Activated B cell treated with CpG ODN at 0.5 μM for 24 hours (primary cell): ENCODE results near the gene GIMAP2. TPM values are rescaled to one million over a fixed set of nuclear protein-coding genes. Genes with fewer than 3 reads are reported as not detected.

Experiments used
- ATAC-seq: fragments of 200-7000 bp; cut with Tn5 transposase; one replicate; pipeline ENCODE4 v1.10.0; 2021; ENCODE audit warnings: low read depth, mild to moderate bottlenecking, moderate library complexity
- CTCF ChIA-PET: fragments of 350-600 bp; sonication (Branson Sonifier 250); formaldehyde crosslinking; loops from one replicate; lab custom pipeline; 2021; ENCODE audit warnings: antibody characterized with exemption; lab: Charles Lee
- POLR2A ChIA-PET: fragments of 350-600 bp; sonication (Branson Sonifier 250); formaldehyde crosslinking; loops from one replicate; lab custom pipeline; 2021; ENCODE audit warnings: antibody characterized with exemption; lab: Charles Lee
- DNase-seq: peaks from one replicate; pipeline ENCODE4 v3.0.0; 2022
- H3K27ac Mint-ChIP-seq: one replicate; pipeline ENCODE4 v1.8.0; 2020; ENCODE audit warnings: mixed read lengths
- H3K27me3 Mint-ChIP-seq: one replicate; pipeline ENCODE4 v1.8.0; 2021; ENCODE audit warnings: mixed read lengths
- H3K36me3 Mint-ChIP-seq: one replicate; pipeline ENCODE4 v1.8.0; 2021; ENCODE audit warnings: low read depth, mixed read lengths
- H3K4me1 Mint-ChIP-seq: one replicate; pipeline ENCODE4 v1.8.0; 2021; ENCODE audit warnings: mixed read lengths
- H3K4me3 Mint-ChIP-seq: one replicate; pipeline ENCODE4 v1.8.0; 2020; ENCODE audit warnings: mild to moderate bottlenecking, mixed read lengths
- H3K9me3 Mint-ChIP-seq: one replicate; pipeline ENCODE4 v1.8.0; 2020; ENCODE audit warnings: mixed read lengths
- CTCF ChIP-seq: fragments of 200-600 bp; IDR thresholded peaks from one replicate; pipeline ENCODE4 v1.8.0; 2022; ENCODE audit warnings: antibody characterized with exemption, mild to moderate bottlenecking
- intact Hi-C: fragments of 100-400 bp; cut with micrococcal nuclease; formaldehyde crosslinking; loops from one replicate; pipeline ENCODE4 v1.15.1; 2024
- total RNA-seq: library from RNA; stranded (reverse); gene quantifications from 2 replicates; pipeline ENCODE4 v1.2.3, GENCODE V29; 2022

Gene GIMAP2
- total RNA-seq, result 19.5 and 21.7 TPM in 2 replicates

GRCh38 chr7:150685219-150686029 lies at the start of gene GIMAP2:
Gene GIMAP2, plus strand, starts transcription at chr7:150685706. Its CDS starts 1,354 bp downstream, at chr7:150687060.
- Mint-ChIP-seq H3K4me3 (peak within 1 kb of the TSS; percentile 89), H3K27me3 (no peaks in the 10 kb centered on the region), H3K36me3 (peaks cover 36% of the 10 kb centered on the region), H3K27ac (peak within 1 kb of the TSS; percentile 84), H3K9me3 (no peaks in the 10 kb centered on the region), H3K4me1 (peaks cover 28% of the 10 kb centered on the region)
- intact Hi-C loops, result loop anchor here (10.0 kb wide), 1 partner anchor 241 kb away; no protein-coding TSS in a partner anchor
- ChIA-PET CTCF (no interaction called here), POLR2A (interaction anchor here (0.6 to 1.0 kb wide), 3 partner anchors 31 to 369 kb away, joined by 3 to 5 read pairs (median 5); partner anchors contain the start of genes GIMAP1 and REPIN1)
- no peak for TF ChIP-seq CTCF
- ATAC-seq (peak; percentile 88), DNase-seq (no peak)

GRCh38 chr7:150641854-150642253 lies 43.7 kb upstream of the GIMAP2 start:
- ATAC-seq, result no peak
- CTCF ChIA-PET, result no interaction called here
- no peak for DNase-seq
- no peaks in the 10 kb centered on the region for H3K36me3 Mint-ChIP-seq
- POLR2A ChIA-PET, result no interaction called here
- H3K9me3 Mint-ChIP-seq, result peaks cover 17% of the 10 kb centered on the region
- TF ChIP-seq CTCF, result no peak
- peaks cover 6% of the 10 kb centered on the region for H3K27me3 Mint-ChIP-seq
- H3K4me3 Mint-ChIP-seq, result no peak overlapping the region
- H3K27ac Mint-ChIP-seq, result no peak overlapping the region
- intact Hi-C loops, result no loop called here
- no peaks in the 10 kb centered on the region for H3K4me1 Mint-ChIP-seq

DNA sequence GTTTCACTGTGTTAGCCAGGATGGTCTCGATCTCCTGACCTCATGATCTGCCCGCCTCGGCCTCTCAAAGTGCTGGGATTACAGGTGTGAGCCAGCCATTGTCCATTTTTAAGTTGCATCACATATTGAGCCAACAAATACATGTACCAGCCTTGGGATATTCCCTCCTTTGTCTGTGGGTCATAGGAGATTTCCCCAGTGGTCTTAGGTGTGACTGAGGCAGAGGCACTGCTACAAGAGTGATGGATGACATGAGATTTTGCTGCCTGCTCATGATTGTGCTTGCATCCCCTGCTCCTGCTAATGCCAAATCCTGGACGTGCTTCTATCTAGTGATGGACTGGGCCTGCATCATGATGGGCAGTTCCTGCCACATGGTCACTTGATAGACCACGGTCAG lies 42.6 kb upstream of the GIMAP2 start:
- no peaks in the 10 kb centered on the region for H3K4me1 Mint-ChIP-seq

GRCh38 chr7:150645259-150646020 lies 40.1 kb upstream of the GIMAP2 start:
- no peak for TF ChIP-seq CTCF
- Mint-ChIP-seq H3K27me3 (peaks cover 2% of the 10 kb centered on the region), H3K9me3 (peaks cover 3% of the 10 kb centered on the region), H3K4me1 (no peaks in the 10 kb centered on the region), H3K27ac (no peak overlapping the region), H3K4me3 (no peak overlapping the region), H3K36me3 (no peaks in the 10 kb centered on the region)
- POLR2A ChIA-PET, result no interaction called here
- DNase-seq (no peak), ATAC-seq (no peak)
- CTCF ChIA-PET, result no interaction called here
- intact Hi-C loops, result no loop called here

More for the DNA sequence above, 42.6 kb upstream of the GIMAP2 start:
- CTCF ChIA-PET, result no interaction called here
- H3K9me3 Mint-ChIP-seq, result peaks cover 14% of the 10 kb centered on the region
- H3K27ac Mint-ChIP-seq, result no peak overlapping the region
- POLR2A ChIA-PET, result no interaction called here
- H3K4me3 Mint-ChIP-seq, result no peak overlapping the region
- ATAC-seq, result no peak
- intact Hi-C loops, result no loop called here
- no peak for DNase-seq
- no peak for TF ChIP-seq CTCF
- H3K27me3 Mint-ChIP-seq, result peaks cover 2% of the 10 kb centered on the region
- no peaks in the 10 kb centered on the region for H3K36me3 Mint-ChIP-seq
